H1 (cell line): ENCODE measurements around the gene CXCL17. TPM values are rescaled to one million over a fixed set of nuclear protein-coding genes. Genes with fewer than 3 reads are reported as not detected.
A peak's percentile ranks its signal among the peaks of the same experiment; 100 is the strongest.

Experiments
- CTCF ChIA-PET: fragments of 300-600 bp; sonication (Branson Sonifier 250); formaldehyde crosslinking; loops from one replicate; lab custom pipeline; 2021; ENCODE audit not compliant: partially characterized antibody; lab: Charles Lee
- POLR2A ChIA-PET: fragments of 300-600 bp; sonication (Branson Sonifier 250); formaldehyde crosslinking; loops from one replicate; lab custom pipeline; 2021; ENCODE audit warnings: inconsistent platforms; ENCODE audit not compliant: partially characterized antibody; lab: Charles Lee
- DNase-seq, 2 experiments: peaks; one replicate each; pipeline versions ENCODE4 v3.0.0 to v3.0.0-alpha.2; 2010 to 2022; ENCODE audit warnings: low spot score in 2 of 2, low read depth in 1 of 2, mixed read lengths in 1 of 2
- FAIRE-seq: peaks from 2 replicates; lab custom pipeline; 2011; peaks lifted over from hg19 to GRCh38; lab: Jason Lieb, UNC
- H2AFZ ChIP-seq: 2 replicates; pipeline ENCODE4 v1.8.1; 2012; ENCODE audit warnings: low read length, inconsistent platforms
- H2AK5ac ChIP-seq: 2 replicates; pipeline ENCODE4 v1.6.1; 2013; ENCODE audit warnings: low read depth, low read length
- H2BK120ac ChIP-seq: replicated peaks from 2 replicates; pipeline ENCODE3; 2013; ENCODE audit warnings: low read depth, low read length, inconsistent platforms
- H2BK12ac ChIP-seq: 2 replicates; pipeline ENCODE4 v1.6.1; 2013; ENCODE audit warnings: low read depth, low read length
- H2BK15ac ChIP-seq: 2 replicates; pipeline ENCODE4 v1.6.1; 2013; ENCODE audit warnings: low read length
- H2BK20ac ChIP-seq: 2 replicates; pipeline ENCODE4 v1.6.1; 2013; ENCODE audit warnings: low read length
- H2BK5ac ChIP-seq: 2 replicates; pipeline ENCODE4 v1.6.1; 2013; ENCODE audit warnings: low read depth, low read length
- H3K14ac ChIP-seq: 2 replicates; pipeline ENCODE4 v1.6.1; 2013; ENCODE audit warnings: inconsistent platforms; ENCODE audit not compliant: insufficient read length
- H3K18ac ChIP-seq: 2 replicates; pipeline ENCODE4 v1.6.1; 2013; ENCODE audit warnings: low read length; ENCODE audit errors: extremely low read depth
- H3K23ac ChIP-seq: 2 replicates; pipeline ENCODE4 v1.6.1; 2013; ENCODE audit warnings: inconsistent platforms; ENCODE audit not compliant: insufficient read length
- H3K23me2 ChIP-seq: 2 replicates; pipeline ENCODE4 v1.6.1; 2013; ENCODE audit warnings: low read depth, low read length
- H3K27ac ChIP-seq: 2 replicates; pipeline ENCODE4 v1.6.1; 2011; ENCODE audit warnings: low read depth, low read length, inconsistent platforms
- H3K27me3 ChIP-seq, 4 experiments: replicated peaks in 1 of 4; 1 replicate in 1 of 4; 2 replicates in 3 of 4; pipeline versions ENCODE4 v1.6.1 to v1.8.1; 2011 to 2013; ENCODE audit warnings: low read length in 3 of 4, mild to moderate bottlenecking in 3 of 4, inconsistent platforms in 2 of 4, mixed read lengths in 2 of 4, moderate library complexity in 1 of 4; ENCODE audit not compliant: control insufficient read depth in 3 of 4, insufficient read depth in 3 of 4; ENCODE audit errors: extremely low read depth in 1 of 4
- H3K36me3 ChIP-seq, 4 experiments: 2 replicates each; pipeline versions ENCODE4 v1.6.1 to v1.8.1; 2011 to 2013; ENCODE audit warnings: mild to moderate bottlenecking in 4 of 4, low read length in 3 of 4, moderate library complexity in 2 of 4, control low read depth in 1 of 4, inconsistent platforms in 1 of 4; ENCODE audit not compliant: insufficient read depth in 4 of 4, control insufficient read depth in 2 of 4
- H3K4ac ChIP-seq: replicated peaks from 2 replicates; pipeline ENCODE3; 2013; ENCODE audit warnings: low read length, low read depth, mixed read lengths, inconsistent platforms; ENCODE audit not compliant: insufficient read length
- H3K4me1 ChIP-seq, 4 experiments: replicated peaks in 1 of 4; 1 replicate in 1 of 4; 2 replicates in 3 of 4; pipeline versions ENCODE4 v1.6.1 to v1.8.1; 2011 to 2013; ENCODE audit warnings: low read length in 3 of 4, inconsistent platforms in 2 of 4, mixed read lengths in 1 of 4; ENCODE audit not compliant: insufficient read depth in 4 of 4, control insufficient read depth in 3 of 4
- H3K4me2 ChIP-seq, 2 experiments: 2 replicates each; pipeline versions ENCODE4 v1.6.1 to v1.8.1; 2011 to 2013; ENCODE audit warnings: low read depth in 2 of 2, low read length in 2 of 2, control low read depth in 1 of 2, inconsistent platforms in 1 of 2, mild to moderate bottlenecking in 1 of 2; ENCODE audit not compliant: insufficient read depth in 1 of 2
- H3K4me3 ChIP-seq, 4 experiments: fragments of 200-600, 300-600 bp in 1 of 4; sonication (generic), shearing (Covaris generic), sonication (Bioruptor Twin) in 1 of 4; 2 replicates each; pipeline versions ENCODE4 v1.5.1 to v1.8.1; 2011 to 2016; ENCODE audit warnings: low read length in 4 of 4, low read depth in 3 of 4, control low read depth in 2 of 4, inconsistent platforms in 2 of 4, mild to moderate bottlenecking in 2 of 4, mixed read lengths in 1 of 4, moderate library complexity in 1 of 4; ENCODE audit not compliant: insufficient read depth in 2 of 4; ENCODE audit errors: extremely low read depth in 1 of 4
- H3K56ac ChIP-seq: replicated peaks from 2 replicates; pipeline ENCODE3; 2013; ENCODE audit warnings: low read depth, mild to moderate bottlenecking, mixed read lengths, low read length, inconsistent platforms; ENCODE audit not compliant: insufficient read length
- H3K79me1 ChIP-seq: 2 replicates; pipeline ENCODE4 v1.6.1; 2013; ENCODE audit warnings: low read depth, low read length, control low read depth
- H3K79me2 ChIP-seq, 2 experiments: 2 replicates each; pipeline versions ENCODE4 v1.6.1 to v1.8.1; 2012 to 2013; ENCODE audit warnings: low read length in 2 of 2, mild to moderate bottlenecking in 2 of 2, inconsistent platforms in 1 of 2; ENCODE audit not compliant: insufficient read depth in 2 of 2, control insufficient read depth in 1 of 2
- H3K9ac ChIP-seq, 4 experiments: replicated peaks in 1 of 4; 1 replicate in 1 of 4; 2 replicates in 3 of 4; pipeline versions ENCODE4 v1.6.1 to v1.8.1; 2011 to 2013; ENCODE audit warnings: low read depth in 3 of 4, low read length in 3 of 4, control low read depth in 2 of 4, mild to moderate bottlenecking in 2 of 4, moderate library complexity in 2 of 4, inconsistent platforms in 1 of 4; ENCODE audit errors: extremely low read depth in 1 of 4
- H3K9me3 ChIP-seq, 2 experiments: 2 replicates each; pipeline versions ENCODE4 v1.6.1 to v1.8.1; 2012 to 2013; ENCODE audit warnings: mild to moderate bottlenecking in 2 of 2, moderate library complexity in 2 of 2, control low read depth in 1 of 2, inconsistent platforms in 1 of 2, low read depth in 1 of 2, low read length in 1 of 2, mixed read lengths in 1 of 2; ENCODE audit not compliant: insufficient read depth in 2 of 2
- H4K20me1 ChIP-seq, 2 experiments: replicated peaks in 1 of 2; 2 replicates each; pipeline versions ENCODE3 to v1.8.1; 2011 to 2013; ENCODE audit warnings: inconsistent platforms in 2 of 2, low read length in 2 of 2, mild to moderate bottlenecking in 1 of 2; ENCODE audit not compliant: insufficient read depth in 2 of 2, control insufficient read depth in 1 of 2
- H4K5ac ChIP-seq: 2 replicates; pipeline ENCODE4 v1.6.1; 2013; ENCODE audit warnings: low read length, low read depth, mixed read lengths, inconsistent platforms; ENCODE audit not compliant: insufficient read length
- H4K8ac ChIP-seq: 2 replicates; pipeline ENCODE4 v1.8.0; 2013; ENCODE audit warnings: mild to moderate bottlenecking, moderate library complexity, low read length, inconsistent platforms; ENCODE audit not compliant: insufficient read depth; ENCODE audit errors: extremely low read depth
- H4K91ac ChIP-seq: replicated peaks from 2 replicates; pipeline ENCODE3; 2013; ENCODE audit warnings: low read length, mixed read lengths, inconsistent platforms; ENCODE audit not compliant: insufficient read length
- ATF3 ChIP-seq: IDR thresholded peaks from 2 replicates; pipeline ENCODE4 v1.6.1; 2011; ENCODE audit warnings: low read depth, mild to moderate bottlenecking, low read length; ENCODE audit not compliant: insufficient read depth
- CBX5 ChIP-seq: fragments of 300-800, 300-1000 bp; sonication (generic); IDR thresholded peaks from 2 replicates; pipeline ENCODE4 v1.7.1; 2016; ENCODE audit warnings: antibody characterized with exemption, low read length, low read depth
- HDAC6 ChIP-seq: IDR thresholded peaks from one replicate; pipeline ENCODE4 v1.7.1; 2012; ENCODE audit warnings: low read depth, mild to moderate bottlenecking, inconsistent platforms, low read length, moderate library complexity
- KDM4A ChIP-seq: IDR thresholded peaks from one replicate; pipeline ENCODE4 v1.7.1; 2012; ENCODE audit warnings: low read depth, mild to moderate bottlenecking, moderate library complexity, low read length, inconsistent platforms; ENCODE audit not compliant: severe bottlenecking
- KDM5A ChIP-seq: fragments of 200-600 bp; IDR thresholded peaks from 2 replicates; pipeline ENCODE4 v1.7.1; 2012; ENCODE audit warnings: mild to moderate bottlenecking, low read length, inconsistent platforms, mixed read lengths
- NANOG ChIP-seq: IDR thresholded peaks from 2 replicates; pipeline ENCODE4 v1.6.1; 2011; ENCODE audit warnings: low read length, low read depth, mild to moderate bottlenecking, inconsistent platforms; ENCODE audit not compliant: insufficient read depth, poor library complexity, severe bottlenecking
- POLR2A ChIP-seq, 2 experiments: IDR thresholded peaks; 1 replicate in 1 of 2; 2 replicates in 1 of 2; pipeline ENCODE4 v1.6.1; 2011; ENCODE audit warnings: low read depth in 2 of 2, low read length in 2 of 2, mild to moderate bottlenecking in 2 of 2; ENCODE audit errors: control extremely low read depth in 1 of 2
- RFX5 ChIP-seq: IDR thresholded peaks from 2 replicates; pipeline ENCODE4 v1.6.1; 2011; ENCODE audit warnings: low read depth, low read length, improper control_type of control experiment, borderline replicate concordance
- SIN3A ChIP-seq, 2 experiments: IDR thresholded peaks in 1 of 2; conservative IDR thresholded peaks in 1 of 2; 2 replicates each; pipeline ENCODE4 v1.6.1; 2011 to 2012; ENCODE audit warnings: low read length in 2 of 2, improper control_type of control experiment in 1 of 2, low read depth in 1 of 2, mild to moderate bottlenecking in 1 of 2
- TBP ChIP-seq: IDR thresholded peaks from 2 replicates; pipeline ENCODE4 v1.6.1; 2011; ENCODE audit warnings: low read depth, low read length, improper control_type of control experiment
- YY1 ChIP-seq: IDR thresholded peaks from 2 replicates; pipeline ENCODE4 v1.6.1; 2011; ENCODE audit warnings: low read depth, mild to moderate bottlenecking, low read length
- WGBS, 2 experiments: shearing (Covaris generic) in 1 of 2; methylation state at CpG; one replicate each; pipeline versions ENCODE4 v1.1.6 to v1.1.7; 2013 to 2015; ENCODE audit warnings: low lambda C conversion rate in 2 of 2, mixed read lengths in 2 of 2, inconsistent platforms in 1 of 2, low coverage in 1 of 2, missing lambda C conversion rate in 1 of 2; ENCODE audit not compliant: insufficient replicate concordance in 2 of 2, insufficient coverage in 1 of 2, insufficient read length in 1 of 2; ENCODE audit errors: extremely low coverage in 1 of 2, missing lambda C conversion rate in 1 of 2; 5-methylcytosine and 5-hydroxymethylcytosine counted together
- polyA plus RNA-seq, 7 experiments: library from polyadenylated mRNA; depleted of rRNA in 3 of 7; stranded (reverse) in 5 of 7; unstranded in 2 of 7; fragments of >200 nt in 5 of 7; fragments of 200-250 nt in 2 of 7; gene quantifications; 1 replicate in 5 of 7; 2 replicates in 1 of 7; 4 replicates in 1 of 7; pipeline versions ENCODE4 v1.2.1 to v1.2.3, GENCODE V29; 2011 to 2013; ENCODE audit warnings: missing spikeins in 2 of 7, mixed read lengths in 2 of 7
- total RNA-seq: library from RNA; stranded (reverse); fragmentation: NEBNext Ultra II Directional; extraction: Animal tissue kit (Norgen Biotek cat#: 25700); gene quantifications from 2 replicates; pipeline ENCODE4 v1.2.1, GENCODE V29; 2021

The CXCL17 gene
- total and polyA plus RNA-seq, 2 of the 8 experiments (the other 6 are each of a cell fraction or from before 2014, with no cell fraction given): not detected

GRCh38 chr19:42477933-42478332 lies 35.2 kb upstream of the CXCL17 start:
- 83% methylated on average over 2 of the region's 2 CpGs; no CpG with 5 or more reads in 1 of the 2 experiments for WGBS, 2 experiments
- no peak overlapping the region for H4K5ac ChIP-seq
- H3K4ac ChIP-seq: no peak overlapping the region
- no peaks in the 10 kb centered on the region for H3K23me2 ChIP-seq
- no peak overlapping the region for H3K9ac ChIP-seq
- H3K23ac ChIP-seq: no peak overlapping the region
- H3K27ac ChIP-seq: no peak overlapping the region
- H3K56ac ChIP-seq: no peak overlapping the region
- H2BK5ac ChIP-seq: no peak overlapping the region
- H2BK20ac ChIP-seq: no peak overlapping the region
- H2AK5ac ChIP-seq: no peak overlapping the region
- H4K8ac ChIP-seq: no peak overlapping the region
- no peak overlapping the region for H2BK15ac ChIP-seq
- H3K36me3 ChIP-seq: no peaks in the 10 kb centered on the region
- no peak overlapping the region for H3K4me2 ChIP-seq
- no peaks in the 10 kb centered on the region for H4K20me1 ChIP-seq
- 0 out of 2 replicates have a peak overlapping the region, but pooled peaks have one; percentile 5 for H2BK12ac ChIP-seq
- ChIA-PET CTCF (interaction anchor here (1.3 to 2.3 kb wide), 2 partner anchors 11 to 51 kb away, joined by 3 to 7 read pairs; partner anchors contain the start of gene CEACAM1), POLR2A (interaction anchor here (0.6 kb wide), 1 partner anchor 246 kb away, joined by 3 read pairs; no protein-coding TSS in a partner anchor)
- no peak overlapping the region for H3K4me3 ChIP-seq
- H4K91ac ChIP-seq: no peak overlapping the region
- no peak overlapping the region for H2BK120ac ChIP-seq
- peaks cover 5 to 21% (median 19%) of the 10 kb centered on the region in 4 experiments for H3K4me1 ChIP-seq
- FAIRE-seq (no peak), DNase-seq (no peak)
- no peak overlapping the region for H3K14ac ChIP-seq
- H2AFZ ChIP-seq: no peak overlapping the region
- no peaks in the 10 kb centered on the region for H3K79me2 ChIP-seq
- no peaks in the 10 kb centered on the region for H3K79me1 ChIP-seq
- no peak overlapping the region for H3K18ac ChIP-seq
- no peaks in the 10 kb centered on the region for H3K27me3 ChIP-seq
- no peaks in the 10 kb centered on the region for H3K9me3 ChIP-seq
- no peak for TF ChIP-seq KDM4A
- TF ChIP-seq KDM5A: no peak
- no peak for TF ChIP-seq YY1
- TF ChIP-seq RFX5: no peak
- no peak for TF ChIP-seq TBP
- no peak for TF ChIP-seq POLR2A (IDR thresholded peaks at IDR 0.05; ENCODE audit: control extremely low read depth in 1 of 2, low read depth in 2 of 2, low read length in 2 of 2)
- no peak for TF ChIP-seq HDAC6
- no peak for TF ChIP-seq NANOG
- no peak for TF ChIP-seq CBX5
- TF ChIP-seq ATF3: no peak
- TF ChIP-seq SIN3A (conservative IDR thresholded peaks at IDR 0.05 in 1 of 2, IDR thresholded peaks at IDR 0.05 in 1 of 2; ENCODE audit: low read depth in 1 of 2, low read length in 2 of 2): no peak
- TF ChIP-seq, all 59 proteins: peak for 0
